Right forelimb (tissue), 1 donor: ENCODE data around the gene PHACTR1.

ENCODE experiments used
- DNase-seq: peaks from one replicate; pipeline ENCODE4 v3.0.0-alpha.2; 2018

PHACTR1 gene

DNA sequence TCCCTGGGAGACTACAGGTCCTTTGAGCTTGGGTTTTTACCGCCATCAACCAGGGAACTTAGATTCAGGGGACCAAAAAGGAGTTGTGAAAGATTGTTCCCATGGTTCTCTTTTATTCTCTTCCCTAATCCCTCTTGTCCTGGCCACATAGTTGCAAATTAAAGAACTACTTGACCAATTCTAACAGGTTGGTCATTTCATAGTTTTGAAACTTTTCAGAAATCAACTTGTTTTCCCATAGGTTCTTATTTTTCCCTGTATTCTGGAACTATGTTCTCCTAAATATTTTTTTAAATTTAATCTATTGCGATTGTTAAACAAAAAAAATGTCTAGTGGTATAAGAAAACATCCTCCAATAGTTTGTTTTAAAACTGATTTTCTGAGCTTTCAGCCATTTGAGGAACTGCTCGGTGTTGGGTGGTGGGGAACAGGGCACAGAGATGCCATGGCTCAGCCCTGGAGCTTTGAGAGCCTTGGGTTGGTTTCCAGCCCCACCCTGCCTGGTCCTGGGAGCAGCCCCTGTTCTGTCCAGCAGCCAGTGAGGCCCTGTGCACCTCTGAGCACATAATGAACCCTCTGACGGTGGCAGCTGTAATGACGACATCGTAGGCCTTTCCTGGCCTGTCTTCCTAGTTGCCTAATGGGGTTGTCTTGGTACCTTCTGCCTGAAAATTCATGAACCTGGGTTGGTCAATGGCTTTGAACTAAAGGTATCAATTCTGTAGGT lies 558.3 kb downstream of the PHACTR1 start:
- no peak for DNase-seq

DNA sequence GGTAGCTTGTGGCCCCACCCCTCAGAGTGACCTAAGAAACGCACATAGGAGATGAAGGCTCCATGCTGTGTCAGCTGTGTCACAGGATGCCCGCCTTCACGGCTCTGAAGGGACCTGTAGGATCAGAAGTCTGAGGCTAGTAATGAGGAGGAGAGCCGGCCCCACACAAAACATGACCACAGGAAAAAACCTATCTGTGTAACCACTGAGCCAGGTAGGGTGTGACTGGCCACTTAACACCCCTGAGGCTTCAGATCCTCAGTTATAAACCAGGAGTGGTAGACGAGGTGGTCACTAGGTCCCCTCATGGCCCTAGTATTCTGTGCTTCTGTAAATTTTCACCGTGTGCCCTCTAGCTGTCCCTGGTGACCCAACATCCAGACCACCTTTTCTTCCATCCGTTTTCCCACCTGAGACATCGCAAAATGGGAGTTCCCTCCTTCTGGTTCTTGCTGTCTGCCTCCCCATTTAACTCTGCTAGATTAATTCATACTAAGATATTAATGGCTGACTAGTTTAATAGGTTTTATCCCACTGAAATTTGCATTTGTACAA lies 558.9 kb downstream of the PHACTR1 start:
- DNase-seq: no peak

DNA sequence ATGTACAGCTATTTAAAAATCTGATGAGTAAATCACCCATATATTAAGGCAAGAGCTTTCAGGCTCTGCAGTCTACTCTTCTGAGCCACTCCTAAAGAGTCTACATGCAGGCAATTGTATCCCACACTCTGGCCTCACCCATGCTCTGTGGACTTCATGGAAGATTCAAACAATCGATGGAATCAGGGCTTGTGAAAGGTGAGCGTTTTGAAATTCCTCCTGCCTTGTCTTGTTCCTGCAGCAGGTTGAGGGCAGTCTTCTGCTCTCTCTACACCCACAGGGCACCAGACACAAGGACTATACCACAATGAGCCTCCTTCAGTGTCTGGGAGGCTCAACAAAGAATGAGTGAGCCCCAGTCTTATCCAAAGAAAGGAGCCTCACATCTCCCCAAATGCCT lies 560.7 kb downstream of the PHACTR1 start:
- DNase-seq: no peak

DNA sequence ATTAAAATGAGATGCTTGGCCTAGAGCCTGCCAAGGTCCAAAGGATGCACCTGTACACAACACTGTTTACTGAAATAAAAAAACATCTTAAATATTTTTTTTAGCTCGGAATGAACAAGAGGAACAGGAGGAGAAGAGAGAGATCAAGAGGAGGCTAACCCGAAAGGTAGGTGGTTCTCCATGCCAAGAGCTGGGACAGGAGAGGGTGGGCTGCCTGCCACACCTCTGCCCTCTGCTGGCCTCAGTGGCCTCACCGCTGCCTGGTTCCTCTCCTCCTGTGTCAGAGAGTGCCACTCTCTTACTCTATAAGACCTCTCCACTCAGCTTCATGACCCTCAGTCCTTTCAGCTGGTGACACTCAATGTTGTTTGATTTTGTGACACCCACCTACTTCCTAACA lies 561.6 kb downstream of the PHACTR1 start:
- no peak for DNase-seq

DNA sequence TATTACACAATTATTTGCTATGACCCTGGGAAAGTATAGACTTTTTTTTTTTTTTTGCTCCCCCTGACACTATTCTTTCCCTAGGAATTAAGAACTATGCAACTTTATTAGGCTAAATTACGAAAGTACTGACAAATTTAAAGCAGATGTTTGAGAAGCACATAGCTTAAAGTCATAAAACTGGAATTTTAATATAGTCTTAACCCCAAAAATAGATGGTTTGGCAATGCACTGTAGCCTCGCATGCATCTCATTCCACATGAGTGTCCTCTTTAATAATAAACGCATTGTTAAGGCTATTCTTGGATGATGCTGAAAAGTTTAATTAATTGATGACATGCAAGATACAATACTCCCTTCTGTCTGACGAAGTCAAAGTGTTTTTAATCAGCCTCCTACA lies 562.4 kb downstream of the PHACTR1 start:
- no peak for DNase-seq

DNA sequence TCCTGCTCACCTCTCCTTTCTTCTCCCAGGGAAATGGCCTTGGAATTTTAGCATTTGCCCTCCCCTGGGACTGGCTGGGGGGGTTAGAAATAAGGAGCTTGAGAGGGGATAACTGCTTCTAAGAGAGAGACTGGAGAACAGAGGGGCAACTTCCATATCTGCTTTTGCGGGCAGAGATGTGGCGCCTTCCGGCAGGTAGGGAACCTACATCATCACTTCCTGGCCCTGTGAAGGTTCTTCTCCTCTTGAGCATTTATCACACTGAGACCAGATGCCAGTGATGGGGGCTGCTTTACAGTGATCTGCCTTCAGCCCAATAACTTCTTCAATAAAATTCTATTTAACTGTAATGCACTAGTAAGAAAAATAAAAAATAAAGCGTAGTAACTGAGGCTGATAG lies 563.7 kb downstream of the PHACTR1 start:
- DNase-seq: no peak

DNA sequence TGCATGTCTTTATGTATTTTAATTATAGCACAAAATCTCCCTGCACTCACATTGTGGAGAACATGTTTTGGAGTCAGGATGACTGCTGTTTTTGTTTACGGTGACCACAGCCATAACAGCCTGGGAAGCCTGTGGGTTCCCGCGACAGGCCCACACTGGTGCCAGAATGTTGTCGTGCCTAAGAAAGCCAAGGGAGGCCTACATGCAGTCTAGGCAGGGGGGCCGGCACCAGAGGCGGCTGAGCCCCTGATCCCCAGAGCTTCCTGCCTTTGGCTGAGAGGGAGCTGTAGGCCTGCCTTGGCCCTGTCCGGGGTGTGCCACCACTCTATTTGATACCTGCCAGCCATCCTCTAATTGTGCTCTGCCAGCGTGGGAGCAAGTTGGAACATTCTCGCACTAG lies 565.1 kb downstream of the PHACTR1 start:
- no peak for DNase-seq

DNA sequence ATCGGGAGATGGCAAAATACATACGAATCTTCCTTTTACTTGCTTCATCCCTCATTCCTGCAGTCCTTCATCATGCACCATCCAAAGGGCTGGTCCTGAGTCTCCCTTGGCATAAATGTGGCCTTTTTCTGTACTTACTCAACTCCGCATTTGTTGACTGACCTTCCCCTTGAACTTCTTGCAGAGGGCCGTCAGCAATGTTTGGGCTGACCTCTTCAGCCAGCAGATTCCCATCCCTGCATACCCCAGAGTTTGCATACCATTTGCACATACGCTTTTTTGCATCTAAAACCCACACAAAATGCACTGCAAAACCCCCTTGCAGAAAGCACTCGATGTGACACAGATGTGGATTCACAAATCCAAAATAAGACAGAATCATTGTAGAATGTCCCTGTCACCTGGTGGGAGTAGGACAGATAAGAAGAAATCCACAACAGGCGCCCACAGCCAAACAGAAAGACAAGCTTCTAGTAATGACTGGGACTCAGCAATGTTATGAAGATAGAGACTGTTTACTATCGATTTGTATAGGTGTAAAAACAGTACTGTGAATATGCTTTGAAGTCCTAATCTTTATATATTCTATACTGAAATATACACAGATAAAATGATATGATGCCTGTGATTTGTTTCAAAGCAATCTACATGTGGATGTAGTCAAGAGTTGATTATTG lies 566.0 kb downstream of the PHACTR1 start:
- no peak for DNase-seq

DNA sequence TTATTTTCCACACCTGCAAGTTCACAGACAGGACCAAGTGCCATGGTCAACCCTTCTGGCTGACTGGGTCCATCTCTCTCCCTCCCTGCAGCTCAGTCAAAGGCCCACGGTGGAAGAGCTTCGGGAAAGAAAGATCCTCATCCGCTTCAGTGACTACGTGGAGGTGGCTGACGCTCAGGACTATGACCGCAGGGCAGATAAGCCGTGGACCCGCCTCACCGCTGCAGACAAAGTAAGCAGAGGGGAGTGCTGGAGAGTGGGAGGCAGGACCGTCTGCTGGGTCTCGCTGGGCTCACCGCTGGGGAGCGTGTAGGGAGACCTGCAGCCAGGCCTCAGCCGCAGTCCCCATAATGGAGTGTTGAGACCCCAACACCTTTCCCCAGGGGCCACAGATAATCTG lies 566.8 kb downstream of the PHACTR1 start:
- DNase-seq: peak; percentile 12

DNA sequence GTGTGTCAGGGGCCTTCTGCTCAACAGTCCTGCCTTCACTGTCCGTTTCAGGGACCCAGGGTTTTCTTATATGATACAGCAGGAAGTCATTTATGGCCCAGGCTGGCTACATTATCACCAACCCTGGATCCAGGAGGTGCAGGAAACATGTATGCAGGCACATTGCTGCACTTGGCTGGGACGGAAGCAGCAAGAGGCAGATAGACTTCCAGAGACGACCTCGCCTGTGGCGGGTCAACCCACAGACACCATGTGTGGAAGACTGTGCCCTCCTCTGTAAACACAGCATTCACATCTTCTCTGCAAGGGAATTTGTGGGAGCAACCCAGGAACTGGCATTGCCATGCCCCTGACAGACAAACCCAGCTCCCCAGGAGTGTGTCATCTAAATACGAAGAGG lies 568.1 kb downstream of the PHACTR1 start:
- DNase-seq: peak; percentile 44

DNA sequence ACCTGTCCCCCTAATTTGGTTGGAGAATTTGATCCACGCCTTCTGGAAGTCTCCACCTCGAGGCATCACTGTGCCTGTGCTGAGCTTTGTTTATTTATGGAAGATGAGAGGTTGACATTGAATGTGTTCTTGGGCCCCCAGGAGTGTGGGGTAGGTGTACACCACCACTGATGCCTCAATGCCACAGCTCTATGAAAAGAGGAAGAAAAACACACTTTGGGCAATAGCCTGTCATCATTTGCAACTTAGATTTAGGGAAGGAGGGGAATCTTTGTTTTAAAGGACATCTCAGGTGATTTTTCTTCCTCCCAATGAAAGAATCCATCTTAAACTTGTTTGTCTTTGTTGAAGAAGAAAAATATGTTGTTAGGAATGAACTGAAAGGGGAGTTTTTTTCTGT lies 569.1 kb downstream of the PHACTR1 start:
- DNase-seq: no peak

DNA sequence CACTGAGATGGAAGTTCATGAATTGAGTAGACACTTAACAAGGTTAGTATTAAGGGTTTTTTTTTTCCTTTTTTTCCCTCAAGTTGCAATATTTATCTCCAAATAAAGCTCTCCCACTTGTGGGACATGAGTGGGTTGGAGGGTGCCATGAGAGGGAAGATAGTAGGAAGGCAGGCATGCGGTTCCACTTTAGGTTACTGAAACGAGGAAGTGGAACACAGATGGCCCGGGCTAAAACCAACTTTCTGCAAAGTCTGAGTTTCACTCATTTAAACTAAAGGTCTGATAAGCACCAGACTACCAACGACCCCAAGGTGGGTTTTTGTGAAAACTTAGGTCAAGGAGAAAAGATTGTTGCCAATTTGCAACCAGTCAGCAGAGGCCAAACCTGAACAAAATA lies 569.6 kb downstream of the PHACTR1 start:
- no peak for DNase-seq

DNA sequence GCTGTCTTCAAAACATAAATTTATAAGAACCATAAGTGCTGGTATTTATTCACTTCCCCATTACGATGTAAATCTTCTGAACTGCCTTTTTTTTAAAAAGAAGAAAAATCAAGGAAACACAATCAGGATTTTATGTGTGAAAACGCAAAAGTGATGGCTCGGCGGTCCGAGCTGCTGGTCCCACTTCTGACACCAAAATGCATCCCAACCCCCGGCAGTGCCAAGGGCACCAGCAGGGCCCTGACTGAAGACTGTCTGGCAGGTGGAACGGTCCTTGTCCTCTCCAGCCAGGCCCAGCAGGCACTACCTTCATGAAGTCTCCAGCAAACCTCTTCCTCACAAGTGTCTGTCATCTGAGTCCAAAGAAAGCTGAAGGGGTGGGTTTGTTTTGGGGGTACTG lies 570.5 kb downstream of the PHACTR1 start:
- no peak for DNase-seq

DNA sequence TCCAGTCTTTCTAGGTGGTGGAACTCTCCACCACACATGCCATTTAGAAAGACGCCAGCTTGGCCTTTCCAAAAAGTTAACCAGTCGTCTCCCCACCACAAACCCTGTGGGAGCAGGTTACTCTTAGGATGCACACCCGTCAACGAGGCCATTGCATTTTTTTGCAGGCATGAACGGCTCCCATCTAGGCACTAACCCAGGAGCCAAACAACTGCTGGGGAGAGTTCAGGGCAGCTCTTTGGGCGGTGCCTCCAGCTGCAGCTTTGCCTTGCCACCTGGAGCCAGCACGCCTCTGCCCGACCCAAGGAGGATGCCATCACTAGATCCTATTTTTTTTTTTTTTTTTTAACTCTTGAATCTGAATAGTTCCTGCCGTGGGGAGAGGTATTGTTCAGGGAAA lies 571.9 kb downstream of the PHACTR1 start:
- no peak for DNase-seq

DNA sequence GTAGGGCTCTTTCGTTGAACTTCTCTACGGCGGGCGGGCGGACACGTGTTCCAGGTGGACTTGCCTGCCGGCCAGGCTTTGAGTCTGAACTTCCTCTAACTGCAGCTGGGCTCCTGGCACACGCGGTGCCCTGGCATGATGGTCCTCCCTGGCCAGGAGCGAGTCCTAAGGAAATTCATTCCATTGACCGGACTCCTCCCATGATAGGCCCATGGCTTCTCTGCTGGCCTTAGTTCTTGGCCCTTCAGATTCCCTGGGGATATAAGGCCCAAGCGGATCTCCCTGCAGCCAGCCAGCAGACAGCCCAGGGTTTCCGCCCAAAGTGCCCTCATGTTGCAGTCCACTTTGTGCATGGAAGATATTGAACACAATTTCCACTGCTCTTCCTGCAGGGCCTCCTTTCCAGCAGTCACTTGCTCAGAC lies 572.4 kb downstream of the PHACTR1 start:
- DNase-seq: no peak

DNA sequence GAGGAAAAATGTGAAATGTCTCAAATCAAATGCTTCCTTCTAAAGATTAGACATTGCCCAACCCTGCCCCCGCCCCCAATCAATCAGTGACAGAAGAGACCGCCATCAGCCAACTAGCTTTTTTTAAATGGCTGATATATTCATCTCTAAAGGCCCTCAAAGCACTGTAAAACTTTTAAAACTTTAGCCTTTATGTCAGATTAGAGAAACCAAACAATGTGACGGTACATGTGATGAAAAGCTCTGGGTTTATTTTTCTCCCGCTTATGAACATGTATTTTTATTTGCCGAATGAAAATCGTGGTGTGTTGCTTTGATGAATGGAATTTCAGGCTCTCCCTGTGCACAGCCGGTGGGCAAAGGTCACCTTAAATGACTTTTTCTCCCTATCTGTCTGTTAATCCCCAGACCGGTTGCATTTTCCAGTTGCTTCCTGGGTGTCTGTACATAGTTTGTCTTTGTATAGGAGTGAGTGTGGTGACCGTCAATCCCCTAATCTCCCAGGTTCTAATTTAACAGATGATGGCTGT lies 573.3 kb downstream of the PHACTR1 start:
- DNase-seq: no peak

DNA sequence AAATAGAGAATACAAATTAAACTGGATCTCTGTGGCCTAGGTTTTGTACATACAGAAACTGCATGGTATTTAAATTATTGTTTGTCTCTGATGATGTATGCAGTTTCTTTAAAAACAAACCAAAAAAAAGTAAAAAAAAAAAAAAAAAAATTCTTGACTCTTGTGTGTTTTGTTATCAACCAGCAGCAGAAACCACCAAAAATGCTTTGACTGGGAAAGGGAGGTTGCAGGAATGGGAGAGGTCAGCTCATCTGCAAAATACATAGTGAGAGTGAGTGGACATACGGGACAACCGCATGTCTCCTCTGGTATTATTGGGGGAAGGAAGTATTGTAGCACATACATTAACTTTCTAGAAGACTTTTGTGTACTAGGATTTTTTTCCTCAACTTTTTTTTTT lies 573.8 kb downstream of the PHACTR1 start:
- no peak for DNase-seq

DNA sequence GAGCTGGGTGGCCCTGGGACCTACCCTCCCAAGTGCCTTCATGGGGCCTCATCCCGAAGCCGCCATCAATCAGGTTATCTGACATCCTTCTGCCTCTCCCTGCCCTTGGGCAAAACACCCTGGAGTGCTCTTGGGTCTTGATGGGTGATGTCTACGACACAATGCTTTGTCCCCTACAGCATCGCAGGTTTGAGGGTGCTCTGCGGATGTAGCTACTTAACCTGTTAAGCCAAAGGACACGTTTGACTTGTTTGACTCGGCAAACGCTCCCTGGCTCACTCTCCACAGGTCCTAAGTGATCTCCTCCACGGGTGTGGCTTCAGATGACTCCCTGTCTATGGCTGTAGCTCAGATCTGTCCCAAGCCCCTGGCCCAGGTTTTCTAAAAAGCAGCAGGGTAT lies 576.2 kb downstream of the PHACTR1 start:
- no peak for DNase-seq

DNA sequence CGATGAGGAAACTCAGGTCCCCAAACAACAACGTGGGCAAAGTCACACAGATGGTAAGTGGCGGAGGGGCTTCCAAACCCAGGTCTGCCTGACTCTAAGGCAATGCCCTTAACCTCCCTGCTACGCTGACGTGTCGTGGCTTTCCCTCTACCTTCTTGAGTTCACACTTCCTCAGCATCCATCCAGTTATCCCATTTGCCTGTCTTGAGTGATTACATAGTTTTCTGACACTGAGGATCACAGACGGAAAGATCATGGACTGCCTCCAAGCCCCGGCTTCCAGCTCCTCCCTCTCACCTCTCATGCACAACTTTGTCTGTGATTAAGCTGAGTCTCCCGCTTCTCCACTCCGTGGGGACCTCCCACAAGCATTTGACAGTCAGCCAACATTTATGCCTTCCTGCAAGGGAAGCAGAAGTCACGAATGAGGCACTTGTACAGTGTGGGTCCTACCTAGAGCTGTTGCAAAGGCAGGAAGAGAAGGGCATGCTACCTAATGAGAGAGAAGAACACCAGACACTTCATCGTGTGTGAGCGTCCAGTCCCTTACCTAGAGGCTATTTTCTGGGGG lies 578.0 kb downstream of the PHACTR1 start:
- DNase-seq: no peak

DNA sequence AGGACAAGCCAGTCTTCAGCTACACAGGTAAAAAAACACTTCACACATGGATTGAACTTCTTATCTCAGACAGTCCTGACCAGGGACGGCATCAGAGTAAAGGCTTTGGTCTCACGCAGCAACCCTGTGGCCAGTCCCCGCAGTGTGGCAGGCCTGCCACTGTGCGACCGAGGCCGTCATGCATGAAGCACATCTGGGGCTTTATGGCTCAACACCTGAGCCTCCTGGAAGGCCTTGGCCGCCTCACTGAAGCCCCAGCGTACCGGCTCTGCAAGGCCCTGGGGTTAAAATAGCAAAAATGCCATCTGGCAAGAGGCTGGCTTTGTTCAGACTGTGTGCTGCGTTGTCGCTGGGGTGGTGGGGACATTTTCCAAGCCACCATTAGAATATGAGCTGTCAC lies 579.0 kb downstream of the PHACTR1 start:
- DNase-seq: no peak

DNA sequence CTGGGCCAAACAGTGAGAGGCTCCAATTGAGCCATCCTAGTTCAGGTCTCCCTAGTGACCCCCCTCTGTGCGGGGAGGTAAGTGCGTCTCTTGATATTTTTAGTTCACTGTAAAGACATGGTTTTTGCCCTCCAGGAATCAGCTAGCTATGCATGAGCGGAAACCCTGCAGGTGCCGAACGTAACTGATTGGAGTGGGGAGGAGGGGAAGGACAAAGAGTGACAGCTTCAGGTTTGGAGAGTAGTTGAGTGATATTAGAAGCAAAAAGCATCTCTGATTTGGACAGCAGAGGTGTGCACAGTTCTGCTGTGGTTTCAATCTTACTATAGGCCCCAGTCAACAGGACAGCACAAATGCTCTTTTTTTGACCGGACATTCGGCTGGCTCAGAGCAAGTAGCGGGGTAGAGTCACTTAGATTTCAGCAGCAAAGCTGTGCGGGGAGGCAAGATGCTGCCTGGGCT lies 580.0 kb downstream of the PHACTR1 start:
- no peak for DNase-seq

DNA sequence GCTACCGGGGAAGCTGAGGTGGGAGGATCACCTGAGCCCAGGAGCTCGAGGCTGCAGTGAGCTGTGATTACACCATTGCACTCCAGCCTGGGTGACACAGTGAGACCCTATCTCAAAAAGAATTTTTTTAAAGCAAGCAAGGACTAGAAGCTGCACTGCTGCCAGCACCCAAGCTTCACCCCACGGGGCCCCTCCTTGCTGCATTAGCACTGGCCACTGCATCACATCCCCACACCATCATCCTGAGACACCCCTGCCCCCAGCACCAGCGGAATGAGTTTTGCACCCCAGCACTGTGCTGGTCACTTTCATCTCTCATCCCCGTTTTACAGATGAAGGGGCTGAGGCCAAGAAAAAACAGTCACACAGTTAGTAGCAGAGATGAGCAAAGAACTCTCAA lies 580.8 kb downstream of the PHACTR1 start:
- no peak for DNase-seq

DNA sequence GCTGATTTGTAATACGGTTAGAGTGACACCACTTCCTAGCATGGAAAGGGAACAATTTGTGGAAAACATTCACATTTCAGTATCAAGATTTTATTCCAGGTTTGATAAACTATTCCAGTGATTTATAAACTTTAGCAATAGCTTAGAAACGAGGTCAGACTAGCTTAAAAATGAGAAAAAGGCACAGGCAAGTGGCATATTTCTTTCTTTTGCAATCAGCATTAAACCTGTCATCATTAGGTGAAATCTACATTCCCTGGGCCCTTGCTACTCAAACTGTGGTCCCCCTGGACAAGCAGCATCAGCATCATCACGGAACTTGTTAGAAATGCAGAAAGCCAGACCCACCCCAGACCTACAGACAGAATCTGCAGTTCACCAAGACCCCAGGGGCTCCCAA lies 581.9 kb downstream of the PHACTR1 start:
- no peak for DNase-seq

DNA sequence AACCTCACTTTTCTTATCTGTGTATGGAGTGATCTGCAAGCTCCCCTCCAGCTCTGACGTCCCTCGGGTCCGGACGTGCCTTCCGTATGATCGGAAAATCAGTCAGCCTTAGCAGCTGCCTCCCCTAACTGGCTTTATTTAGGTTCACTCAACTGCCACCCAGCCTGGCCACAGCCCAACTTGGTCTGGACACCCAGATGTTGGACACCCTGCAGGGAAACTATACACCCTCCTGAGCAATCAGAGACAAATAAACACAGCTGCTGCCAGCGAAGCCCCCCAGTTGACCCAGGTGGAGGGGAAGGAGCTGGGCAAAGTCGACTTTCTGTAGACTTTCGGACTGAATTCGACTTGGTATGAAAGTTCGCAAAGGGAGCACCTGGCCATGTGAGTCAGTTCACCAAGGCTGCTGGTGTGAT lies 582.8 kb downstream of the PHACTR1 start:
- no peak for DNase-seq
